ENCODE measurements around the gene POLE3. TPM values are rescaled to one million over a fixed set of nuclear protein-coding genes. Genes with fewer than 3 reads are reported as not detected.

POLE3 gene
- total RNA-seq, 1 donor from 2014 or later, result 31.0 TPM

- Histone ChIP-seq H3K27me3 (no peaks in the 10 kb centered on the region), H3K9me3 (no peaks in the 10 kb centered on the region), H3K4me3 (no peak overlapping the region), H3K36me3 (no peaks in the 10 kb centered on the region), H3K27ac (no peak overlapping the region), H3K4me1 (no peaks in the 10 kb centered on the region)
- intact Hi-C loops (cut with DNase I), result no loop called here
- no peak for ATAC-seq
- TF ChIP-seq CTCF (IDR thresholded peaks at IDR 0.05), result no peak
- no peak for DNase-seq
Observed at GRCh38 chr9:113363336-113363735, 47.1 kb downstream of the POLE3 start.

GRCh38 chr9:113361304-113362018, 49.0 kb downstream of the POLE3 start:
- DNase-seq (no peak), ATAC-seq (no peak)
- Histone ChIP-seq H3K36me3 (no peaks in the 10 kb centered on the region), H3K27me3 (no peaks in the 10 kb centered on the region), H3K9me3 (no peaks in the 10 kb centered on the region), H3K27ac (no peak overlapping the region), H3K4me1 (no peaks in the 10 kb centered on the region), H3K4me3 (no peak overlapping the region)
- no peak for TF ChIP-seq CTCF (IDR thresholded peaks at IDR 0.05)
- intact Hi-C loops (cut with DNase I), result no loop called here

- Histone ChIP-seq H3K9me3 (no peaks in the 10 kb centered on the region), H3K4me3 (no peak overlapping the region), H3K27ac (no peak overlapping the region), H3K27me3 (no peaks in the 10 kb centered on the region), H3K36me3 (no peaks in the 10 kb centered on the region), H3K4me1 (no peaks in the 10 kb centered on the region)
- intact Hi-C loops (cut with DNase I), result no loop called here
- DNase-seq (no peak), ATAC-seq (no peak)
- no peak for TF ChIP-seq CTCF (IDR thresholded peaks at IDR 0.05)
Observed at GRCh38 chr9:113360242-113360842, 50.1 kb downstream of the POLE3 start.

GRCh38 chr9:113359385-113359784, 51.1 kb downstream of the POLE3 start:
- DNase-seq, result no peak
- Histone ChIP-seq H3K27me3 (no peaks in the 10 kb centered on the region), H3K36me3 (no peaks in the 10 kb centered on the region), H3K4me3 (no peak overlapping the region), H3K9me3 (no peaks in the 10 kb centered on the region), H3K27ac (no peak overlapping the region), H3K4me1 (no peaks in the 10 kb centered on the region)
- TF ChIP-seq CTCF (IDR thresholded peaks at IDR 0.05), result no peak
- ATAC-seq, result no peak
- intact Hi-C loops (cut with DNase I), result no loop called here

Other genes with a start within 250 kb of the POLE3 start
- 60.6 TPM for gene FKBP15, start 189.4 kb downstream of the POLE3 start, total RNA-seq
- 43.4 TPM for gene SLC31A1, start 189.1 kb downstream of the POLE3 start, total RNA-seq
- gene CDC26, start 135.1 kb downstream of the POLE3 start, total RNA-seq, result 29.5 TPM
- gene PRPF4, start 135.0 kb downstream of the POLE3 start, total RNA-seq, result 13.2 TPM
- gene RNF183, start 107.3 kb downstream of the POLE3 start, total RNA-seq, result not detected
- 2.6 TPM for gene WDR31, start 70.4 kb downstream of the POLE3 start, total RNA-seq
- 10.8 TPM for gene BSPRY, start 61.1 kb downstream of the POLE3 start, total RNA-seq
- gene HDHD3, start 33.7 kb downstream of the POLE3 start, total RNA-seq, result 10.4 TPM
- 37.7 TPM for gene ALAD, start 9.4 kb downstream of the POLE3 start, total RNA-seq
- gene C9orf43, start 72 bp upstream of the POLE3 start, total RNA-seq, result not detected
- 71.1 TPM for gene RGS3, start 53.1 kb upstream of the POLE3 start, total RNA-seq